A549 (cell line): ENCODE results near the gene NEK8. TPM values are rescaled to one million over a fixed set of nuclear protein-coding genes. Genes with fewer than 3 reads are reported as not detected.

Source experiments
- ATAC-seq, 2 experiments: fragments of 200-7000 bp in 1 of 2; fragments of >200 bp in 1 of 2; cut with Nextera tagmentation in 1 of 2; cut with Tn5 transposase in 1 of 2; 3 replicates each; pipeline versions ENCODE4 v1.8.0 to v1.9.1; 2018 to 2020; ENCODE audit warnings: mild to moderate bottlenecking in 1 of 2, moderate library complexity in 1 of 2
- CTCF ChIA-PET: fragments of 300-600 bp; sonication (Branson Sonifier 250); formaldehyde crosslinking; extraction: SDS; loops from one replicate; lab custom pipeline; 2021; ENCODE audit warnings: antibody characterized with exemption, inconsistent platforms; lab: Yijun Ruan, JAX
- POLR2A ChIA-PET: fragments of 350-600 bp; formaldehyde crosslinking; extraction: SDS; loops from one replicate; lab custom pipeline; 2021; ENCODE audit warnings: antibody characterized with exemption, inconsistent platforms; lab: Yijun Ruan, JAX
- DNase-seq, 2 experiments: peaks; one replicate each; pipeline versions ENCODE4 v3.0.0 to v3.0.0-alpha.2; 2011 to 2016; ENCODE audit warnings: low read depth in 1 of 2, low spot score in 1 of 2
- FAIRE-seq: peaks from 2 replicates; lab custom pipeline; 2011; peaks lifted over from hg19 to GRCh38; lab: Jason Lieb, UNC
- H3K27ac ChIP-seq, 2 experiments: fragments of >200 bp; sonication (Bioruptor Twin); formaldehyde crosslinking; 3 replicates each; pipeline ENCODE4 v1.5.1; 2016 to 2017
- H3K4me1 ChIP-seq: fragments of >200 bp; sonication (Bioruptor Twin); formaldehyde crosslinking; 3 replicates; pipeline ENCODE4 v1.6.1; 2016
- H3K4me2 ChIP-seq: fragments of >200 bp; sonication (Bioruptor Twin); formaldehyde crosslinking; 3 replicates; pipeline ENCODE4 v1.6.1; 2016
- H3K4me3 ChIP-seq: fragments of >200 bp; sonication (Bioruptor Twin); formaldehyde crosslinking; 3 replicates; pipeline ENCODE4 v1.5.1; 2016
- H3K9me3 ChIP-seq: fragments of >200 bp; sonication (Bioruptor Twin); formaldehyde crosslinking; 3 replicates; pipeline ENCODE4 v1.6.1; 2016
- CBX2 ChIP-seq: fragments of 200-600 bp; sonication (generic); IDR thresholded peaks from 2 replicates; pipeline ENCODE4 v1.6.1; 2016; ENCODE audit warnings: low read depth, mild to moderate bottlenecking, borderline replicate concordance
- CBX8 ChIP-seq: fragments of 200-600 bp; sonication (generic); IDR thresholded peaks from 2 replicates; pipeline ENCODE4 v1.6.1; 2016
- E2F6 ChIP-seq: IDR thresholded peaks from 2 replicates; pipeline ENCODE4 v1.6.1; 2012; ENCODE audit warnings: low read depth, borderline replicate concordance
- EHMT2 ChIP-seq: fragments of 200-600 bp; sonication (generic); IDR thresholded peaks from 2 replicates; pipeline ENCODE4 v1.6.1; 2016; ENCODE audit warnings: antibody characterized with exemption, low read depth, mild to moderate bottlenecking, moderate library complexity
- FOSL2 ChIP-seq, 2 experiments: fragments of 450-650 bp in 1 of 2; fragments of >200 bp in 1 of 2; sonication (Bioruptor Twin) in 1 of 2; formaldehyde crosslinking; IDR thresholded peaks; 2 replicates each; pipeline versions ENCODE4 v1.5.0 to v1.6.1; 2016 to 2020; ENCODE audit warnings: mild to moderate bottlenecking in 1 of 2, moderate library complexity in 1 of 2
- GATA3 ChIP-seq: IDR thresholded peaks from 2 replicates; pipeline ENCODE4 v1.6.1; 2012; ENCODE audit warnings: borderline replicate concordance
- HEYL ChIP-seq: fragments of 250-450 bp; sonication (Bioruptor Pico); IDR thresholded peaks from 2 replicates; pipeline ENCODE4 v1.8.0; 2021; ENCODE audit warnings: mild to moderate bottlenecking, moderate library complexity
- HOXB13 ChIP-seq: fragments of 250-450 bp; sonication (Bioruptor Pico); IDR thresholded peaks from 2 replicates; pipeline ENCODE4 v1.5.0; 2020; ENCODE audit warnings: low read depth, mild to moderate bottlenecking, moderate library complexity
- JUNB ChIP-seq: fragments of >200 bp; sonication (Bioruptor Twin); formaldehyde crosslinking; IDR thresholded peaks from 2 replicates; pipeline ENCODE4 v1.6.1; 2016
- MYC ChIP-seq: IDR thresholded peaks from 2 replicates; pipeline ENCODE4 v1.6.1; 2012; ENCODE audit warnings: mild to moderate bottlenecking, inconsistent platforms, low read length, improper control_type of control experiment, borderline replicate concordance
- NR3C1 ChIP-seq: fragments of >200 bp; sonication (Bioruptor Twin); formaldehyde crosslinking; IDR thresholded peaks from 3 replicates; pipeline ENCODE4 v1.6.1; 2017
- POLR2A ChIP-seq: IDR thresholded peaks from 2 replicates; pipeline ENCODE4 v1.6.1; 2012; ENCODE audit warnings: mild to moderate bottlenecking, low read length
- POLR2AphosphoS2 ChIP-seq: conservative IDR thresholded peaks from 2 replicates; pipeline ENCODE4 v1.6.1; 2012; ENCODE audit warnings: low read length, improper control_type of control experiment, inconsistent platforms
- RAD21 ChIP-seq, 2 experiments: fragments of >200 bp in 1 of 2; sonication (Bioruptor Twin) in 1 of 2; formaldehyde crosslinking in 1 of 2; IDR thresholded peaks in 1 of 2; conservative IDR thresholded peaks in 1 of 2; 2 replicates in 1 of 2; 3 replicates in 1 of 2; pipeline ENCODE4 v1.6.1; 2012 to 2018; ENCODE audit warnings: inconsistent platforms in 1 of 2
- TFCP2L1 ChIP-seq: fragments of 250-450 bp; sonication (Bioruptor Pico); IDR thresholded peaks from 2 replicates; pipeline ENCODE4 v1.5.0; 2021; ENCODE audit warnings: mild to moderate bottlenecking
- TP53 ChIP-seq: fragments of 250-450 bp; sonication (Bioruptor Pico); IDR thresholded peaks from 2 replicates; pipeline ENCODE4 v1.5.0; 2021; ENCODE audit warnings: mild to moderate bottlenecking, moderate library complexity
- ZFP36 ChIP-seq: fragments of 450-650 bp; IDR thresholded peaks from 2 replicates; pipeline ENCODE4 v1.6.1; 2014; ENCODE audit warnings: borderline replicate concordance; ENCODE audit not compliant: partially characterized antibody
- ZNF302 ChIP-seq: fragments of 250-450 bp; sonication (Bioruptor Pico); IDR thresholded peaks from 2 replicates; pipeline ENCODE4 v1.9.0; 2021; ENCODE audit warnings: inconsistent platforms, mild to moderate bottlenecking, moderate library complexity
- ZSCAN20 ChIP-seq: fragments of 250-450 bp; sonication (Bioruptor Pico); IDR thresholded peaks from 2 replicates; pipeline ENCODE4 v1.8.0; 2022; ENCODE audit warnings: mild to moderate bottlenecking, moderate library complexity
- WGBS: methylation state at CpG from one replicate; pipeline ENCODE4 v1.1.6; 2017; ENCODE audit errors: missing lambda C conversion rate; 5-methylcytosine and 5-hydroxymethylcytosine counted together
- polyA plus RNA-seq, 4 experiments: library from polyadenylated mRNA; depleted of rRNA in 3 of 4; stranded (reverse); fragments of >200 nt; fragmentation: RNase III in 1 of 4; extraction: RNeasy Plus Mini Kit Qiagen cat#74134 plus additional on column Dnase treatment in 1 of 4; gene quantifications; 2 replicates in 3 of 4; 3 replicates in 1 of 4; pipeline ENCODE4 v1.2.3, GENCODE V29; 2011 to 2017
- TF ChIP-seq, protein P1 (sequence below): fragments of 450-650 bp; IDR thresholded peaks from 2 replicates; pipeline ENCODE4 v1.6.1; 2014; ENCODE audit warnings: antibody characterized with exemption
- TF ChIP-seq, protein P2 (sequence below): fragments of 250-450 bp; sonication (Bioruptor Pico); IDR thresholded peaks from 2 replicates; pipeline ENCODE4 v1.5.0; 2021; ENCODE audit warnings: mild to moderate bottlenecking, moderate library complexity, borderline replicate concordance
- TF ChIP-seq, protein P3 (sequence below): IDR thresholded peaks from 2 replicates; pipeline ENCODE4 v1.6.1; 2012
- TF ChIP-seq, protein P4 (sequence below): fragments of >200 bp; sonication (Bioruptor Twin); formaldehyde crosslinking; IDR thresholded peaks from 3 replicates; pipeline ENCODE4 v1.6.1; 2016

The NEK8 gene
- polyA plus RNA-seq, 2 of the 4 experiments (the other 2 are of a cell fraction) = 5.1 to 5.3 TPM

DNA sequence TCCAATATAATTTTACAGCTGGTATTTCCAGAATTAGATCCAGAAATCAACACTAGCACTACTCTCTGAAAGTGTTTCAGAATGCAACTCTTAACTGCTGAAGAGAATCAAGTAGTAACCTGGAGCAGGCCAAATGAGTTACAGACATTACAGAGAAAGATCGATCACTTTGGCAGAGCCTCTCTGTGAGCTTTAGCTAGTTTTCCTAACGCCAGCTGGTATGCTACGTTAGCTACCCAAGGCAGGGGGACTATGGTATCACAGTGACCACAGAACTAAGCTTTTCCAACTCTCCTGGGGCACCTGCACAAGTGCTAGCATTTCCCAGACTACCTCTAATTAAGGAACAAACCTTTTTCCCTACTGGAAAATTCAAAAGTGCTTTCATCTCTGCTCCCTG is 45.6 kb downstream of the NEK8 start:
- H3K27ac ChIP-seq = no peak overlapping the region
- H3K4me3 ChIP-seq = no peak overlapping the region
- no peaks in the 10 kb centered on the region for H3K9me3 ChIP-seq
- DNase-seq = no peak
- 92% methylated on average over 3 of the region's 3 CpGs for WGBS
- peaks cover 3% of the 10 kb centered on the region; the same call in 1 of the 3 replicates for H3K4me1 ChIP-seq
- POLR2A ChIA-PET = no interaction called here
- no peak overlapping the region for H3K4me2 ChIP-seq
- CTCF ChIA-PET = interaction anchor here (0.6 to 17.8 kb wide), 18 partner anchors 9 to 1374 kb away, joined by 3 to 493 read pairs (median 4); partner anchors contain the start of genes DHRS13, FLOT2 and SLC13A2
- no peak for FAIRE-seq
- ATAC-seq = no peak
- no peak for TF ChIP-seq GATA3
- TF ChIP-seq ZNF302 (CRISPR knock-in tag) = no peak
- no peak for TF ChIP-seq EHMT2
- TF ChIP-seq, protein P1, sequence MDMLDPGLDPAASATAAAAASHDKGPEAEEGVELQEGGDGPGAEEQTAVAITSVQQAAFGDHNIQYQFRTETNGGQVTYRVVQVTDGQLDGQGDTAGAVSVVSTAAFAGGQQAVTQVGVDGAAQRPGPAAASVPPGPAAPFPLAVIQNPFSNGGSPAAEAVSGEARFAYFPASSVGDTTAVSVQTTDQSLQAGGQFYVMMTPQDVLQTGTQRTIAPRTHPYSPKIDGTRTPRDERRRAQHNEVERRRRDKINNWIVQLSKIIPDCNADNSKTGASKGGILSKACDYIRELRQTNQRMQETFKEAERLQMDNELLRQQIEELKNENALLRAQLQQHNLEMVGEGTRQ = no peak
- TF ChIP-seq ZSCAN20 = no peak
- TF ChIP-seq JUNB = no peak
- TF ChIP-seq CBX8 = no peak
- TF ChIP-seq HEYL (CRISPR knock-in tag) = no peak
- TF ChIP-seq, protein P2, sequence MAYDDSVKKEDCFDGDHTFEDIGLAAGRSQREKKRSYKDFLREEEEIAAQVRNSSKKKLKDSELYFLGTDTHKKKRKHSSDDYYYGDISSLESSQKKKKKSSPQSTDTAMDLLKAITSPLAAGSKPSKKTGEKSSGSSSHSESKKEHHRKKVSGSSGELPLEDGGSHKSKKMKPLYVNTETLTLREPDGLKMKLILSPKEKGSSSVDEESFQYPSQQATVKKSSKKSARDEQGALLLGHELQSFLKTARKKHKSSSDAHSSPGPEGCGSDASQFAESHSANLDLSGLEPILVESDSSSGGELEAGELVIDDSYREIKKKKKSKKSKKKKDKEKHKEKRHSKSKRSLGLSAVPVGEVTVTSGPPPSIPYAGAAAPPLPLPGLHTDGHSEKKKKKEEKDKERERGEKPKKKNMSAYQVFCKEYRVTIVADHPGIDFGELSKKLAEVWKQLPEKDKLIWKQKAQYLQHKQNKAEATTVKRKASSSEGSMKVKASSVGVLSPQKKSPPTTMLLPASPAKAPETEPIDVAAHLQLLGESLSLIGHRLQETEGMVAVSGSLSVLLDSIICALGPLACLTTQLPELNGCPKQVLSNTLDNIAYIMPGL (CRISPR knock-in tag) = no peak
- TF ChIP-seq, protein P3, sequence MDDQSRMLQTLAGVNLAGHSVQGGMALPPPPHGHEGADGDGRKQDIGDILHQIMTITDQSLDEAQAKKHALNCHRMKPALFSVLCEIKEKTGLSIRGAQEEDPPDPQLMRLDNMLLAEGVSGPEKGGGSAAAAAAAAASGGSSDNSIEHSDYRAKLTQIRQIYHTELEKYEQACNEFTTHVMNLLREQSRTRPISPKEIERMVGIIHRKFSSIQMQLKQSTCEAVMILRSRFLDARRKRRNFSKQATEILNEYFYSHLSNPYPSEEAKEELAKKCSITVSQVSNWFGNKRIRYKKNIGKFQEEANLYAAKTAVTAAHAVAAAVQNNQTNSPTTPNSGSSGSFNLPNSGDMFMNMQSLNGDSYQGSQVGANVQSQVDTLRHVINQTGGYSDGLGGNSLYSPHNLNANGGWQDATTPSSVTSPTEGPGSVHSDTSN = no peak
- TF ChIP-seq POLR2A = no peak
- no peak for TF ChIP-seq FOSL2 (IDR thresholded peaks at IDR 0.05)
- no peak for TF ChIP-seq FOSL2 (CRISPR knock-in tag; IDR thresholded peaks at IDR 0.05)
- no peak for TF ChIP-seq TP53
- no peak for TF ChIP-seq RAD21 (conservative IDR thresholded peaks at IDR 0.05 in 1 of 2, IDR thresholded peaks at IDR 0.05 in 1 of 2)
- no peak for TF ChIP-seq MYC
- no peak for TF ChIP-seq NR3C1
- no peak for TF ChIP-seq ZFP36
- no peak for TF ChIP-seq TFCP2L1 (CRISPR knock-in tag)
- TF ChIP-seq CBX2 = no peak
- TF ChIP-seq HOXB13 (CRISPR knock-in tag) = no peak
- TF ChIP-seq, all 56 proteins: peak for 0

DNA sequence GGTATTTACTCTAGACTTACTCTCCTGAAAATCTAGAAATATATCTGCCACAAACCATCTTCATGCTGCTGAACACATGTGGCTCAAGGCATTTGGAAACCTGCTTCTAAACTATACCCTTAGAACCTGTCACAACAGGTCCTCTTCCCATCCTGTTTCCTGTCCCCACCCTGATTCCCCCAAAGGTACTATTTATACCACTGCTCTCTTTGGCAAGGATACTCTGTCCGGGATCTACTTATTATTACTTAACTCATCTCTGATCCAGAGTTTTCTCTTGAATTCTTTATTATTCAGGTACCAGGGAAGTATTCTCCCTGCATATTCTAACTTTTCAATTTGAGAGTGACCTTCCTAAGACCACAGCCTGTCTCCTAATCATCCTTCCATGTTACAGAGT is 48.6 kb downstream of the NEK8 start:
- FAIRE-seq = no peak
- ATAC-seq = peak; percentile 30 to 46; a peak in 3 of 6 replicates
- Histone ChIP-seq H3K9me3 (no peaks in the 10 kb centered on the region), H3K4me1 (peaks cover 3% of the 10 kb centered on the region; the same call in 1 of the 3 replicates), H3K4me2 (no peak overlapping the region), H3K4me3 (no peak overlapping the region), H3K27ac (no peak overlapping the region)
- WGBS = 60% methylated on average over 1 of the region's 1 CpG
- ChIA-PET POLR2A (interaction anchor here (0.6 kb wide), 1 partner anchor 10 kb away, joined by 3 read pairs; no protein-coding TSS in a partner anchor), CTCF (interaction anchor here (0.6 to 17.8 kb wide), 5 partner anchors 14 to 134 kb away, joined by 3 to 493 read pairs (median 4); partner anchors contain the start of genes DHRS13 and FLOT2)
- no peak for DNase-seq
- TF ChIP-seq MYC (no peak), E2F6 (no peak), POLR2AphosphoS2 (no peak)
- TF ChIP-seq, protein P4, sequence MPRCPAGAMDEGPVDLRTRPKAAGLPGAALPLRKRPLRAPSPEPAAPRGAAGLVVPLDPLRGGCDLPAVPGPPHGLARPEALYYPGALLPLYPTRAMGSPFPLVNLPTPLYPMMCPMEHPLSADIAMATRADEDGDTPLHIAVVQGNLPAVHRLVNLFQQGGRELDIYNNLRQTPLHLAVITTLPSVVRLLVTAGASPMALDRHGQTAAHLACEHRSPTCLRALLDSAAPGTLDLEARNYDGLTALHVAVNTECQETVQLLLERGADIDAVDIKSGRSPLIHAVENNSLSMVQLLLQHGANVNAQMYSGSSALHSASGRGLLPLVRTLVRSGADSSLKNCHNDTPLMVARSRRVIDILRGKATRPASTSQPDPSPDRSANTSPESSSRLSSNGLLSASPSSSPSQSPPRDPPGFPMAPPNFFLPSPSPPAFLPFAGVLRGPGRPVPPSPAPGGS = no peak
